ENCODE results near the gene POU3F4.

GRCh38 chrX:83501003-83501402, 7.1 kb upstream of the POU3F4 start:
- TF ChIP-seq CTCF (IDR thresholded peaks at IDR 0.05), result no peak
- TF ChIP-seq POLR2AphosphoS5 (IDR thresholded peaks at IDR 0.05), result no peak
- TF ChIP-seq POLR2A (IDR thresholded peaks at IDR 0.05), result no peak
- TF ChIP-seq EP300 (IDR thresholded peaks at IDR 0.05), result no peak
